ENCODE results near the gene PSMD2.

The PSMD2 gene

DNA sequence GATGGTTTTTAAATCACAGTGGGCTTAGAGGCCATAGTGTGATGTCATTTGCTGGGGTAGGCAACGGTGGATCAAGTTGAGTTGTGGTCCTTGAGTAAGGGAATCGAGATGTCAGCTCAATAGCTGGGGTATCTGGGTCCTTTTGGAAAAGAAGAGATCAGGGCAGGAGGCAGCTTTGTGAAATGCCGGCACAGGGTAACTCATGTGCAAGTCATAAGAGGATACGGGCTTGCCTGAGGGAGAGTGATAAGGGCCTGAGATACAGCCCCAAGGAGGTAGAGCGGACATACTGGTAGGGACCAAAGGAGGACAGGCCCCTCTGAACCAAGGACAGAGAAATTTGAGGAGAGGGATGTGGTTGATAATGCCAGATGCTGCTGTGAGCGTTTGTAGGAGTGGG is 34.1 kb downstream of the PSMD2 start:
- Histone ChIP-seq H3K36me3 (ENCODE audit: insufficient read depth) (peaks cover 29% of the 10 kb centered on the region; the same call in 1 of the 2 replicates), H3K79me2 (ENCODE audit: insufficient read depth, low read depth) (peaks cover 12% of the 10 kb centered on the region; the same call in 1 of the 2 replicates)

DNA sequence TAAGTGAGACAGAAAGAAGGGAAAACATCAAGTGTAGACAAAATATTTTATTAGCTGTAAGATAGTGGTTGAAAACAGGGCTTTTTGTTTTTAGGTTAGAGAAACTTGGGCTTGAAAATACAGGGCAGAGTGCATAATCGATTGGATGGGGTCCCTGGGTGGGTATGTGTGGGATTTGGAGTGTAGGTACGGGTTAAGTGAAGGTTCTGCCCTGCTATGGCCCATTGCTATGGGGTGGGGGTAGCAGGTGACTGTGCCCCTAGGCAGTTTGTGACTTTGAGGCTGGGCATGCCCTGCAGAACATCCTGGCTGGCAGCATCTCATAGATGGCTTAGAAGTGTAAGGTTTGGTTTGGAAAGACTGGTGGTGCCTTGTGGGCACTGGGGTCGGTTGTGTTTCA is 34.7 kb downstream of the PSMD2 start:
- Histone ChIP-seq H3K27me3 (ENCODE audit: insufficient read depth, low read depth) (no peaks in the 10 kb centered on the region), H3K4me3 (IDR thresholded peaks at IDR 0.05; ENCODE audit: insufficient read depth, low read depth, low read length) (no peak overlapping the region), H3K4me1 (ENCODE audit: low read depth, poor library complexity, severe bottlenecking) (peaks cover 3% of the 10 kb centered on the region), H3K36me3 (ENCODE audit: insufficient read depth) (peaks cover 24% of the 10 kb centered on the region; the same call in 1 of the 2 replicates), H4K20me1 (ENCODE audit: insufficient read depth) (peaks cover 3% of the 10 kb centered on the region; the same call in 1 of the 2 replicates), H3K27ac (peak overlapping the region; percentile 17; the same call in 1 of the 2 replicates), H3K9ac (no peak overlapping the region), H3K79me2 (ENCODE audit: insufficient read depth, low read depth) (peaks cover 12% of the 10 kb centered on the region; the same call in 1 of the 2 replicates), H3K4me2 (no peak overlapping the region), H2AFZ (ENCODE audit: low read depth) (no peak overlapping the region)
- TF ChIP-seq CTCF (conservative IDR thresholded peaks at IDR 0.05; ENCODE audit: low read depth, low read length): no peak

More for the DNA sequence above, 34.1 kb downstream of the PSMD2 start:
- peaks cover 3% of the 10 kb centered on the region; the same call in 1 of the 2 replicates for H4K20me1 ChIP-seq (ENCODE audit: insufficient read depth)
- H3K27ac ChIP-seq: peak overlapping the region; percentile 17; the same call in 1 of the 2 replicates
- H3K4me2 ChIP-seq: no peak overlapping the region
- peaks cover 3% of the 10 kb centered on the region for H3K4me1 ChIP-seq (ENCODE audit: low read depth, poor library complexity, severe bottlenecking)
- no peak overlapping the region for H3K9ac ChIP-seq
- no peak for TF ChIP-seq CTCF (conservative IDR thresholded peaks at IDR 0.05; ENCODE audit: low read depth, low read length)
- no peak overlapping the region for H3K4me3 ChIP-seq (IDR thresholded peaks at IDR 0.05; ENCODE audit: insufficient read depth, low read depth, low read length)
- H3K27me3 ChIP-seq (ENCODE audit: insufficient read depth, low read depth): no peaks in the 10 kb centered on the region
- no peak overlapping the region for H2AFZ ChIP-seq (ENCODE audit: low read depth)

GRCh38 chr3:184334470-184335158 is 35.6 kb downstream of the PSMD2 start:
- Histone ChIP-seq H3K79me2 (ENCODE audit: insufficient read depth, low read depth) (peaks cover 11% of the 10 kb centered on the region; the same call in 1 of the 2 replicates), H4K20me1 (ENCODE audit: insufficient read depth) (peaks cover 3% of the 10 kb centered on the region; the same call in 1 of the 2 replicates), H2AFZ (ENCODE audit: low read depth) (no peak overlapping the region), H3K9ac (no peak overlapping the region), H3K4me3 (IDR thresholded peaks at IDR 0.05; ENCODE audit: insufficient read depth, low read depth, low read length) (no peak overlapping the region), H3K27me3 (ENCODE audit: insufficient read depth, low read depth) (no peaks in the 10 kb centered on the region), H3K4me2 (no peak overlapping the region), H3K36me3 (ENCODE audit: insufficient read depth) (peaks cover 15% of the 10 kb centered on the region; the same call in 1 of the 2 replicates), H3K27ac (peak overlapping the region; percentile 54; the same call in 1 of the 2 replicates), H3K4me1 (ENCODE audit: low read depth, poor library complexity, severe bottlenecking) (peaks cover 3% of the 10 kb centered on the region)
- no peak for TF ChIP-seq CTCF (conservative IDR thresholded peaks at IDR 0.05; ENCODE audit: low read depth, low read length)

DNA sequence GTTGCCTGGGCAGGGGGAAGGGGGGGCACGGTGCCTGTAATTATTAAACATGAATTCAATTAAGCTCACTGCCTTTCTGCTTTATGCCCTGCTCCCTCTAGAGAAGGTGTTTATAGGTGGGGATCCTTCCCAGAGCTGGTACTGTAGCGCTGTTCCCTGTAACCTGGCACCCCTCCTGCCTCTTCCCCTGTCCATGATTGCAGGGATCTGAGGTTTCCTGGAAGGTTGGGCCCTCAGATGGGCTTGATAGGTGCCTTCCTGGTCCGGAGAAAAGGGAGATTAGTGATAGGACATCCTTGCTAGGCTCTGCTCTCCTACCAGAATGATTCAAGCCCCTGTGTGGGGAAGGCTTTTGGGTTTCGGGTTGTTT is 36.2 kb downstream of the PSMD2 start:
- H3K36me3 ChIP-seq (ENCODE audit: insufficient read depth): peaks cover 13% of the 10 kb centered on the region; the same call in 1 of the 2 replicates
- no peaks in the 10 kb centered on the region for H4K20me1 ChIP-seq (ENCODE audit: insufficient read depth)
- peak overlapping the region; percentile 54 for H3K27ac ChIP-seq
- H2AFZ ChIP-seq (ENCODE audit: low read depth): no peak overlapping the region
- peak overlapping the region; percentile 34; the same call in 1 of the 2 replicates for H3K9ac ChIP-seq
- peaks cover 3% of the 10 kb centered on the region for H3K4me1 ChIP-seq (ENCODE audit: low read depth, poor library complexity, severe bottlenecking)
- H3K4me3 ChIP-seq (IDR thresholded peaks at IDR 0.05; ENCODE audit: insufficient read depth, low read depth, low read length): no peak overlapping the region
- no peak for TF ChIP-seq CTCF (conservative IDR thresholded peaks at IDR 0.05; ENCODE audit: low read depth, low read length)
- H3K4me2 ChIP-seq: peak overlapping the region; percentile 39; the same call in 1 of the 2 replicates
- no peaks in the 10 kb centered on the region for H3K27me3 ChIP-seq (ENCODE audit: insufficient read depth, low read depth)
- H3K79me2 ChIP-seq (ENCODE audit: insufficient read depth, low read depth): peaks cover 4% of the 10 kb centered on the region; the same call in 1 of the 2 replicates
